Heart right ventricle (tissue), 16 donors: ENCODE results near the gene BPIFB2. TPM values are rescaled to one million over a fixed set of nuclear protein-coding genes. Genes with fewer than 3 reads are reported as not detected.
A peak's percentile ranks its signal among the peaks of the same experiment; 100 is the strongest.

ENCODE experiments used
- ATAC-seq, 8 donors: fragments of 200-7000 bp; cut with Tn5 transposase; one replicate each; pipeline ENCODE4 v1.9.1; 2020; ENCODE audit warnings: mild to moderate bottlenecking in 8 of 8, moderate library complexity in 8 of 8, moderate number of reproducible peaks in 1 of 8
- DNase-seq, 2 donors: peaks; one replicate each; pipeline ENCODE4 v3.0.0-alpha.2; 2020
- H3K27ac ChIP-seq, 10 donors: fragments of 200-600 bp; sonication (generic) in 2 of 10; one replicate each; pipeline versions ENCODE4 v1.5.0 to v1.8.0; 2020 to 2022; ENCODE audit warnings: mild to moderate bottlenecking in 3 of 10
- H3K27me3 ChIP-seq, 7 donors: fragments of 200-600 bp; one replicate each; pipeline ENCODE4 v1.8.0; 2021 to 2022; ENCODE audit warnings: mild to moderate bottlenecking in 2 of 7
- H3K36me3 ChIP-seq, 9 donors: fragments of 200-600 bp; sonication (generic) in 1 of 9; one replicate each; pipeline versions ENCODE4 v1.5.0 to v1.8.0; 2020 to 2022; ENCODE audit warnings: mild to moderate bottlenecking in 2 of 9
- H3K4me1 ChIP-seq, 9 donors: fragments of 200-600 bp; sonication (generic) in 1 of 9; one replicate each; pipeline versions ENCODE4 v1.5.0 to v1.8.0; 2020 to 2022; ENCODE audit warnings: mild to moderate bottlenecking in 4 of 9
- H3K4me3 ChIP-seq, 10 donors: fragments of 200-600 bp; sonication (generic) in 2 of 10; one replicate each; pipeline versions ENCODE4 v1.5.0 to v1.8.0; 2020 to 2022; ENCODE audit warnings: mild to moderate bottlenecking in 7 of 10, moderate library complexity in 2 of 10
- H3K9me3 ChIP-seq, 11 donors: fragments of 200-600 bp in 10 of 11; sonication (generic) in 2 of 11; one replicate each; pipeline versions ENCODE4 v1.5.0 to v1.8.0; 2013 to 2022; ENCODE audit warnings: mild to moderate bottlenecking in 2 of 11, control low read depth in 1 of 11, moderate library complexity in 1 of 11
- CTCF ChIP-seq, 9 donors: fragments of 200-600 bp; sonication (generic) in 2 of 9; IDR thresholded peaks; one replicate each; pipeline versions ENCODE4 v1.5.0 to v1.8.0; 2021 to 2022; ENCODE audit warnings: antibody characterized with exemption in 9 of 9, mild to moderate bottlenecking in 5 of 9, moderate library complexity in 1 of 9
- WGBS, 2 donors: extraction: QIAGEN DNeasy Blood & Tissue Kit; methylation state at CpG; one replicate each; pipeline ENCODE4 v1.1.7; 2013; ENCODE audit warnings: inconsistent platforms in 1 of 2; 5-methylcytosine and 5-hydroxymethylcytosine counted together
- intact Hi-C, 10 donors: fragments of 100-400 bp; cut with DNase I; formaldehyde crosslinking; loops; one replicate each; pipeline versions ENCODE4 v1.11.1 to v1.14.2; 2022
- polyA plus RNA-seq, 2 donors: library from polyadenylated mRNA; stranded (reverse); fragments of 200-250 nt; gene quantifications; one replicate each; pipeline ENCODE4 v1.2.3, GENCODE V29; 2013
- total RNA-seq, 10 donors: library from RNA; stranded (reverse); fragmentation: NEBNext Ultra II Directional in 3 of 10; extraction: Animal tissue kit (Norgen Biotek cat#: 25700) in 3 of 10; gene quantifications; one replicate each; pipeline versions ENCODE4 v1.2.1 to v1.2.4, GENCODE V29; 2021 to 2023
- donor health status: Arrhythmogenic right ventricular cardiomyopathy.
- donor health status: ischemic (EF 13 %, LVEDD 7.1; RV severe dilation, severe dysfunction).
- donor health status: healthy with polysubstance abuse.
- donor health status: DM: no; HTN: yes; CAD: no.
- donor health status: DM: no; HTN: no; CAD: no.
- donor health status: ischemic (EF 25% LVEDD 6.9; RV normal size, moderate dysfunction).
- donor health status: ischemic (EF 25% LVEDD 5.7; RV mildly dilated, moderate dysfunction).
- donor health status: healthy.
- donor health status: DM: yes; HTN: yes; CAD: no.
- donor health status: Ischemic cardiomyopathy.
- donor health status: ischemic (EF 35%, LVEDD 5.7; RV mildly dilated, moderate dysfunction).
- donor health status: nonischemic (EF 11% LVEDD 7.7; RV severe dilation, severe dysfunction).
- donor health status: DM: yes; HTN: yes; CAD: no.
- donor health status: PGD.
- donor health status: ischemic (EF 29% LVEDD 5.4; RV normal size, mild dysfunction).
- donor health status: nonischemic (EF 23%, LVEDD 6.1; RV moderate dilation, normal function).

BPIFB2 gene
- total and polyA plus RNA-seq, 12 donors: not detected

GRCh38 chr20:33016581-33017109, 9.1 kb downstream of the BPIFB2 start:
- H3K4me3 ChIP-seq: no peak overlapping the region
- no peaks in the 10 kb centered on the region for H3K9me3 ChIP-seq
- H3K27ac ChIP-seq: no peak overlapping the region
- H3K36me3 ChIP-seq: no peaks in the 10 kb centered on the region
- intact Hi-C loops: no loop called here
- WGBS, 2 donors: 68 to 69% methylated on average over 7 of the region's 7 CpGs
- no peaks in the 10 kb centered on the region for H3K4me1 ChIP-seq
- DNase-seq (no peak), ATAC-seq (no peak)
- H3K27me3 ChIP-seq: peaks cover 0 to 30% (median 18%) of the 10 kb centered on the region in 7 donors
- TF ChIP-seq CTCF (IDR thresholded peaks at IDR 0.05): no peak

- Histone ChIP-seq H3K27ac (no peak overlapping the region), H3K27me3 (peaks cover 0 to 30% (median 18%) of the 10 kb centered on the region in 7 donors), H3K4me3 (no peak overlapping the region), H3K9me3 (no peaks in the 10 kb centered on the region), H3K36me3 (no peaks in the 10 kb centered on the region), H3K4me1 (no peaks in the 10 kb centered on the region)
- intact Hi-C loops: no loop called here
- DNase-seq: no peak
- no peak for ATAC-seq
- no peak for TF ChIP-seq CTCF (IDR thresholded peaks at IDR 0.05)
- 74 to 88% methylated on average over 7 of the region's 7 CpGs for WGBS, 2 donors
These were observed 10.0 kb downstream of the BPIFB2 start for GRCh38 chr20:33017542-33017941.

GRCh38 chr20:33018169-33018931, 10.8 kb downstream of the BPIFB2 start:
- no peak for TF ChIP-seq CTCF (IDR thresholded peaks at IDR 0.05)
- Histone ChIP-seq H3K36me3 (no peaks in the 10 kb centered on the region), H3K4me1 (no peaks in the 10 kb centered on the region), H3K4me3 (no peak overlapping the region), H3K27me3 (peaks cover 0 to 26% (median 12%) of the 10 kb centered on the region in 7 donors), H3K27ac (no peak overlapping the region), H3K9me3 (no peaks in the 10 kb centered on the region)
- ATAC-seq (no peak), DNase-seq (no peak)
- 65 to 76% methylated on average over 14 of the region's 14 CpGs for WGBS, 2 donors
- intact Hi-C loops: no loop called here

- DNase-seq: no peak
- 88 to 90% methylated on average over 23 of the region's 23 CpGs for WGBS, 2 donors
- no peaks in the 10 kb centered on the region for H3K4me1 ChIP-seq
- ATAC-seq: peak in 1 of 8 donors; percentile 29
- H3K27me3 ChIP-seq: peaks cover 0 to 15% (median 3%) of the 10 kb centered on the region in 7 donors
- no peaks in the 10 kb centered on the region for H3K9me3 ChIP-seq
- intact Hi-C loops: no loop called here
- no peak for TF ChIP-seq CTCF (IDR thresholded peaks at IDR 0.05)
- no peaks in the 10 kb centered on the region for H3K36me3 ChIP-seq
- H3K27ac ChIP-seq: no peak overlapping the region
- H3K4me3 ChIP-seq: no peak overlapping the region
These were observed 12.2 kb downstream of the BPIFB2 start for GRCh38 chr20:33019465-33020277.
